GM19099 (cell line): ENCODE results near the gene SV2C.
A peak's percentile ranks its signal among the peaks of the same experiment; 100 is the strongest.

Experiments
- POLR2A ChIP-seq: IDR thresholded peaks from 3 replicates; pipeline ENCODE4 v1.6.1; 2011; ENCODE audit warnings: low read depth; ENCODE audit not compliant: insufficient read length; ENCODE audit errors: extremely low read depth

SV2C gene

DNA sequence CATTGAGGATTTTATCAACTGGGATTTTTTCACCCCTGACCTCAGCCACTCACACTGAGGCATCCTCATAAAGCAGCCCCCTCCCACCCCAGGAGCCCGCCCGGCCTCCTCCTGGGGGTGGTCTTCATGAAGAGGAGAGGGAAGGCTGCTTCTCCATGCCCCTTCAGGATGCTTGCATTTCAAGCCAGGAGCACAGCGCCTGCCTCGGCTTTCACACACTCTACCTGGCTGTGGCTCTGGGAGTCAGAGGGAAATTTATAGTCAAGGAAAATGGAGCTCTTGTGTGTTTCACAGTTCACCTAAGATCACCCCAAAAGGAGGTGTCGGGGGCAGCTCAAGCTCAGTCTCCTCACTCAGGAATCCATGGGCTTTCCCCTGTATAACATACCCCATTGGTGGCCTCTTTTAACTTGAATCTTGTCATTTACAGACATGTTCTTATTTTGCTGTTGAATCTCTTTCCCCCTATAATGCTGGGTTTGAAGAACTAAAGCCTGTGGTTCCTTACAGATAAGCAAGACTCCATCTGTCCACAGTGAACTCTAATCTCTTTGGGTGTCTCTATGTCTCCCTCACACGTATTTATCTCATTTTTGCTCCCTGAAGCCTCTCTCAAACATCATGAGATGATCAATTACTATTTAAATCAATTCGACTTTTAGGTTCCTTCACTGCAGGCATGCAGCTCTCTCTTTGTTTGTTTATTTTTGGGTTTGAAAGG lies 297.3 kb downstream of the SV2C start:
- TF ChIP-seq POLR2A: no peak

DNA sequence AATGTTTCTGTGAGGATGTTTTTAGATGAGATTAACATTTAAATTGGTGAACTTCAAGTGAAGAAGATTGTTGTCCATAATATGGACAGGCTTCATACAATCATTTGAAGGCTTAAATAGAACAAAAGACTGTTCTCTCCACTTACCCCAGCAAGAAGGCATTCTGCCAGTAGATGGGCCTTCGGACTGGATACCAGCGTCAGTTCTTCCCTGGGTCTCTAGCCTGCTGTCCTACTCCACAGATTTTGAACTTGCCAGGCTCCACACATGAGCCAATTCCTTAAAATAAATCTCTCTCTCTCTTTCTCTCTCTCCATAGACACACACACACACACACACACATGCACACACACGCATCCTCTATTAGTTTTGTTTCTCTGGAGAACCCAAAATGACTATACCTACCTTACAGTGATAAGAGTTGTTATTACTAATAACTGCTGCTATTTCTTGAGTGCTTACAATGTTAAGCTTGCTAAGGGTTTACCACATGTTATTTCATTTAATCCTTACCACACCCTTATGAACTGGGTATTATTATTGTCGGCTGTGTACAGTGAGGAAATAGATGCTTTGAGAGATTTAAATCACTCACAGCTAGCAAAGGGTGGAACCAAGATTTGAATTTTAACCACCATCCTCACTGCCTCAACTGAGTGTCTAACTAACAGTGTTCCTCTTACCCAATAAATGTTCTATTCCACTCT lies 300.1 kb downstream of the SV2C start:
- no peak for TF ChIP-seq POLR2A

DNA sequence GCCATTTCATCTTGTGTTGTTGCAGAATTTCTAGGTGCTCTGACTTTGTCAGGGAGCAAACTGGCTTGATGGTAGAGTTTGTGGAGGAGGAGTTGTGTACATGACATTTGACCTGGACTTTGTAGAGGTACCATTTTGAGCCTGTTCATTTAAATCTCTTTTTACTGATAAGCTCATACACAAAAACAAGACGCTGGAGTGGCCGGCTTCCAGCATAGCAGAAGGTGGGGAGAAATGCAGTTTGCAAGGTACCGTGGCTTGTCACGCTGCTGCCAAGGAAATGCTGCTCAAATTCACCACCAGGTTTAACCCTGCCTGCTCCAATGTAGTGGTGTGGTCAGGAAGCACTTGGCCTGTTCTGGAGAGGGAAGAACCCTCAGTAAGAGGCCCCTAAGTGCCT lies 301.0 kb downstream of the SV2C start:
- TF ChIP-seq POLR2A: no peak

DNA sequence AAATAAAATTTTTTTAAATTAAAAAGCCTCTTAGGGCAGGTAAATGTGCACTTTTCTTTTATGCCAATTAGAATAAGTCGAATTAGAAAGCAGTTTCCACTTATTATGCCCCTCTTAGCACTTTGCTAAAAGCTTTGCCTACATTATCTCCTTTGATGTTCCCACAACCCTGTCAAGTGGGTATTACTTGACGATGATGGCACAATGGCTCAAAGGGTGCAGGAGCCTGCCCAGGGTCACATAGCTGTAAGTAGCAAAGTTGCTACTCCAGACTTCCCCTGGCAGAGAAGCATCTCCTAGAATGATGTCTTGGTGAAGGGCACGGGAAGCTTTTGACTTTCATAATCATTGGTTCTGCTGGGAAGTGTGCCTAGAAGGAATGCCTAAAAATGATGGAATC lies 301.5 kb downstream of the SV2C start:
- no peak for TF ChIP-seq POLR2A

DNA sequence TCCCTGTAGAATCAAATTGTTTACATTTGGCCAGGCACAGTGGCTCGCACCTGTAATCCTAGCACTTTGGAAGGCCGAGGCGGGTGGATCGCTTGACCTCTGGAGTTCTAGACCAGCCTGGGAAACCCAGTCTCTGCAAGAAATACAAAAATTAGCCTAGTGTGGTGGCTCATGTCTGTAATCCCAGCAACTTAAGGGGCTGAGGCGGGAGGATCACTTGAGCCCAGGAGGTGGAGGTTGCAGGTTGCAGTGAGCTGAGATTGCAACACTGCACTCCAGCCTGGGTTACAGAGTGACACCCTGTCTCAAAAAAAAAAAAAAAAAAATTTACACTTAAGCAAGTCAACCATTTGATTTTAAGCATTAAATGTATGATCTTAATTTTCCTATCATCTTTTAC lies 302.4 kb downstream of the SV2C start:
- no peak for TF ChIP-seq POLR2A

DNA sequence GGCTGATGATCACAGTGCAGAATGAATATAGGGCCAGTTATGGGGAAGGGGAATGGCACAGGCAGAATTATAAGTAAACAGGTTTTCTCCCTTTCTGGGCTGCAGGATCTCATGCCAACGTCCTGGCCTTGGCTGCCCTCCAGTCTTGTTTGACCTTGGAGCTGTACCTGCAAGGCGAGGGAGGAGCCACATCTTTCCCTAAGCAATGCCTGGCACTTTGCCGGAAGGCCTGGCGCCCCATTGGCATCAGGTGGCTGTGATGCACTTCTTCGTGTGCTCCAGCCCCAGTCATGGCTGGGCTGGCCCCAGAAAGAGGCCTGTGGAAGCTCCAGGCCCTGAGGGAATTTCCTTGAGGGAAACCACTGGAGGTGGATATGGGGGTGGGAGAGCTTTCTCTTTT lies 303.2 kb downstream of the SV2C start:
- TF ChIP-seq POLR2A: no peak

DNA sequence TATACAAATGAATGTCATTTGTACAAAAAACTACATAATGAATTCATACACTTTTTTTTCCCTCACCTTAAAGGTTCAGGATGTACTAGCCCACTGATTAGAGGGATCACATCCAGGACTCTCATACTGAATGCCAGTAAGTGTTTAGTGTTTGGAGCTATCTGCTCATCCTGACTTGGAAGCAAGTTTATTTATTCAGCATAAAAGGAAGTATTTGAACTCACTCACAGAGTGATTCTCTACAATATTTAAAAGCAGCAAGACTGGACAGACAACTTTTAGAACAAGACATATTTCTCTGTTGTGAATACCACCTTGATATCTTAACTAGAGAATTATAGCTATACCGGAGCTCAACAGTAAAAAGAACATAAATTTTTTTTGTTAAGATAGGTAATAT lies 305.1 kb downstream of the SV2C start:
- no peak for TF ChIP-seq POLR2A

DNA sequence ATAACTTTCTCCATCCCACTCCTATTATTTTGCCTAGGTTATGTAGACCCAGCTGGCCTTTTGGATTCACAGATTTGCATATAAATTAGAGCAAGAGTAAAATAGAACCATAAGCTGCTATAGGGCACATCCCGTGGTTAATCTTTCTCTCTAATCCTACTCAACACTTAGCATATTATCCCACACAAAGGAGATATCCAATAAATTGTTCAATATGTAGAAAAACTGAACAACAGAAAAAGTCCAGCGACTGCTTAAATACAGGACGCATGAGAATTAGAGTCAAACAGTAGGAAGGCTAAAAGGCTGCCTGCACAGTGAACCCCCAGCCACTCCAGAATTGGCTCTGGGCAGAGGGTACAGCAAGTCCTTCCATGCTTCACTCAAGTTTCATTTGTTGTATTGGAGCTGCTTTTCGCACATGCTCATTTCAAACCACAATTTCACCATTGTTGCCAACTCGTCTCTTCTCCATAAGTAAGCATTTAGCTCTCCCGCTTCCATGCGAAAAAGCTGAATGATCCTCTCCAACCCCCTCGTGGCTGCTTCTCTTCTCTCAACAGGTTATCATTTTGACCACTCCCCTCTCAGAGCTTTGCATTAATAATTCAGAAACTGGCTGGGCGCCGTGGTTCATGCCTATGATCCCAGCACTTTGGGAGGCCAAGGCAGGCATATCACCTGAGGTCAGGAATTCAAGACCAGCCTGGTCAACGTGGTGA lies 305.8 kb downstream of the SV2C start:
- no peak for TF ChIP-seq POLR2A

DNA sequence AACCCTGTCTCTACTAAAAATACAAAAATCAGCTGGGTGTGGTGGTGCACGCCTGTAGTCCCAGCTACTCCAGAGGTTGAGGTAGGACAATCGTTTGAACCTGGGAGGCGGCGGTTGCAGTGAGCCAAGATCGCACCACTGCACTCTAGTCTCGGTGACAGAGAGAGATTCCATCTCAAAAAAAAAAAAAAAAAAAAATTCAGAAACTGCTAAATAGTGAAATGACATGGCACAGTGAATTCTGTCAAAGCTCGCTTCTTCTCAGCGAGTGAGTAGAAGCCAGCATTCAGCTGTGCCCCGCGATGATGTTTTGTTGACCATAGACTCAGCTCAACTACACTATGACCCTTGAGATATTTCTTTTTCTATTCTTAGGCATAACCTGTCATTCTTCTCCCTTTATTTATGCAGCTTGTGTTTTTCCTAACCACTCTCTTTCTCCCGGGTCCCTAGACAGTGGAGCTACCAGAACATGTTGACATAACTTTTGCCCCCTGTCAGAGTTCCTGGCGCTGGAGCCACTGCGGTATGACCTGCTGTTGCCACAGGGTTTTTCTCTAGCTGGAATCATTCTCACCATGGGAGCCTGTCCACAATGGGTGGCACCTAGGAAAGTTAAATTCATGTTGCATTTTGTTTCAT lies 306.5 kb downstream of the SV2C start:
- TF ChIP-seq POLR2A: no peak

DNA sequence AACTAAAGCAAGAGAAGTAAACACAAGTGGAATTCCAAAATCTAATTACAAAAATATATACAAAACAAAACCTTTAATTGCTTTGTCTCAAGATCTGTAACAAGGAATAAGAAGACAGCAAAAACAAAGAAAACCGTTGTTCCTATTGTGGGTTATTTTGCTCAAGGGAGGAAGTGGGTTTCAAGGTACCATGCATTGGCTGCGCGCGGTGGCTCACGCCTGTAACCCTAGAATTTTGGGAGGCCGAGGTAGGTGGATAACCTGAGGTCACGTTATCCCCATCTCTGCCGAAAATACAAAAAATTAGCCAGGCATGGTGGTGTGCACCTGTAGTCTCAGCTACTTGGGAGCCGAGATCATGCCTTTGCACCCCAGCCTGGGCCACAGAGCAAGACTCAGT lies 307.8 kb downstream of the SV2C start:
- no peak for TF ChIP-seq POLR2A

DNA sequence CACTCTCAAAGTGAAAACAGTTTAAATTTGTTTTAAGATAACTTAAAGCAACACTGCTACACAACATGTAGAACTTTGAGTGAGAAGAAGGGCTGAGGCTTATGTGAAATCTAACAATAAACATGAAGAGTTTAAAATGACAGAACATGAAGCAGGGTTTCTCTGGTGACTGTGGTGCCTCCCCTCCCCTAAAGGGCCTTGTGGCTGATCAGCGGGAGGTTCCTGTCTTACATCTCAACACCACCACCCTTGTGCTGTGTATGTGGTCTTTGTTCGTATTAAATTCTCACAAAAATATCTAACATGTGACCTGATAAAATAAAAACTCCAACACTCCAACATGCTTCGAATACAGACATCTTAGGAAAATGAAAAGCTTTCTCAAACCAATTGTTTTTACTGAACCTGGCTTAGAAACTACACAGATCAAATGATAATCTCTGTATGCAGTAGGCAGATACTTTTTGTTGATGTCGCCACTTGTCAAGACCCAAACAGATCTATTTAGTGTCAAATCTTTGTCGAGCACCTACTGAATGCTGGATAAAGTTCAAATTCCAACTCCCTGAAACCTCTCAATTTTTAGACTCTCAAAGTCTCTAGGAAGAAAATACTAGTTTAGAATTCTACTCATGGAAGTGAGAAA lies 310.0 kb downstream of the SV2C start:
- TF ChIP-seq POLR2A: no peak

DNA sequence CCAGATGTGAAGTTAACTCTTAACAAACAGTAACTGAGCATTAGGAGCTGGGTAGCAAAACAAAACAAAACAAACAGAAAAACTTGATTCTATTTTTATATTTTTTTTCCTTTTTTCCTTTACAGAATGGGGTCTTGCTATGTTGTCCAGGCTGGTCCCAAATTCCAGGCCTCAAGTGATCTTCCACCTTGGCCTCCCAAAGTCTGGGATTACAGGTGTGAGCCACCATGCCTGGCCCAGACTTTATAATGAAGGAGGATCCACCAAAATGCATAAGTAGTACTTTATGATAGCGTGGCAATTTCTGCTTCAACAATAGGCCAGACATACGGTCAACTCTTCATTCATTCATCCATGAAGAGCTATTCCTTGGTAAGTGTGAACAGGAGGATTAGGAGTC lies 314.0 kb downstream of the SV2C start:
- no peak for TF ChIP-seq POLR2A

DNA sequence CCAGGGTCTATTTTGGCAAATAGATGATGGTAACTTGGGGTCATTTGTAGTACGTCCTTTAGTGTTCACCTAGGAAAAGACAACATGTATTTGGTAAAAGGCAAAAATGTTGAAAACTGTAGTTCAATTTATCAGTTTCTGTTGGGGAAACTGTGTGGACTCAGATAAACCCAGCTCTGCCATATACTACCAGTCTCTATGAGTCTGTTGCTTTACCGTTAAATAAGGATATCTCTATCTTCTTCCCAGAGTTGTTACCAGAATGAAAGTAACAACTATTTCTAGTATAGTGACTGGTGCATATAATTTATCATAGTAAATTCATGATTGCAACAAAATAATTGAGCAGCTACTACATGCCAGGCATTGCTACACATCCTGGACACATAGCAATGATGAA lies 316.1 kb downstream of the SV2C start:
- no peak for TF ChIP-seq POLR2A

DNA sequence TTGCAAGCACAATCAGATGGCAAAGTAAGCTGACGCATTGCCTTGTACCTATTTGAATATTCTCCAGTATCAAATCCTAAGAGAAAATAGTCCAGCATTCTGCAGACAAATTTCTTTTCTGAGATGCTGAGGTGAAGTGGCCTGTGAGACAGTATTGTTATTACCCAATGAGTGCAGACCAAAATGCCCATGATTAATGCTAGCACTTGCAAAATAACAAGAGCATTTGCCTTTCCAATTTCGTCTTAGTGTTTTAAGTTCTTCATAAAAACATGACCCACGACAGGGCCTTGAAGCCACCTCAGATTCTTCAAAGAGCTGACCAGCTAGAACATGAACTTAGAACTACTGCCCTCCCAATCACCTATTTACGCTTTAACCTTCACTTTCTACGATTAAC lies 317.3 kb downstream of the SV2C start:
- no peak for TF ChIP-seq POLR2A

DNA sequence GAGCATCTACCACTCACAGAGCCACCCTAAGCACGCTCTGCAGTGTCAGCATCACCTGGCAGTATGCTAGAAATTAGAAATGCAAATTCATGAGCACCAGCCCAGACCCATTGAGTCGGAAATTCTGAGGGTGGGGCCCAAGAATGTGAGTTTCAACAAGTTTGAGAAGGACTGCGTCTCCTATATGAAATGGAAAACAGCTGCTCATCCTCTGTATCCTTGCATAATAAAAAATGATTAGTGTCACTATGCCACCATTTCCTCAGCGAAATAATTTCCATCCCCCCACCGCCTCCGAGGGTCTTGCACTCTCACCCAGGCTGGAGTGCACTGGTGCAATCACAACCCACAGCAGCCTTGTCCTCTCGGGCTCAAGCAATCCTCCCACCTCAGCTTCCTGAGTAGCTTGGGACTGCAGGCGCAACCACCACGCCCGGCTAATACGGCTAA lies 318.6 kb downstream of the SV2C start:
- TF ChIP-seq POLR2A: peak; percentile 21
